RWPE2 (cell line): Measurements from ENCODE around the gene MRPS7.

Source experiments
- ATAC-seq: fragments of 200-7000 bp; cut with Tn5 transposase; 3 replicates; pipeline ENCODE4 v1.9.1; 2021; ENCODE audit warnings: low read depth
- DNase-seq: peaks from one replicate; pipeline ENCODE4 v3.0.0-alpha.2; 2020; ENCODE audit warnings: low spot score
- H3K27ac ChIP-seq: fragments of 450-650 bp; 2 replicates; pipeline ENCODE4 v1.5.1; 2017; ENCODE audit warnings: mild to moderate bottlenecking; ENCODE audit not compliant: poor library complexity, severe bottlenecking
- H3K27me3 ChIP-seq: fragments of 250-450 bp; sonication (Bioruptor Pico); 2 replicates; pipeline ENCODE4 v1.5.1; 2021; ENCODE audit warnings: mild to moderate bottlenecking, moderate library complexity; ENCODE audit not compliant: insufficient read depth, poor library complexity, severe bottlenecking
- H3K36me3 ChIP-seq: fragments of 250-450 bp; sonication (Bioruptor Pico); 2 replicates; pipeline ENCODE4 v1.5.1; 2020; ENCODE audit warnings: low read depth, mild to moderate bottlenecking, moderate library complexity
- H3K4me1 ChIP-seq: fragments of 250-450 bp; sonication (Bioruptor Pico); 2 replicates; pipeline ENCODE4 v1.5.1; 2021; ENCODE audit warnings: mild to moderate bottlenecking, moderate library complexity; ENCODE audit not compliant: insufficient read depth, poor library complexity, severe bottlenecking
- H3K4me3 ChIP-seq: fragments of 250-450 bp; sonication (Bioruptor Pico); 2 replicates; pipeline ENCODE4 v1.5.1; 2021; ENCODE audit warnings: mild to moderate bottlenecking, moderate library complexity; ENCODE audit not compliant: severe bottlenecking
- H3K9me3 ChIP-seq: fragments of 250-450 bp; sonication (Bioruptor Pico); 2 replicates; pipeline ENCODE4 v1.5.1; 2021; ENCODE audit warnings: mild to moderate bottlenecking, moderate library complexity; ENCODE audit not compliant: severe bottlenecking
- TF ChIP-seq, protein P1 (sequence below): fragments of 450-650 bp; IDR thresholded peaks from one replicate; pipeline ENCODE4 v1.5.1; 2017; ENCODE audit warnings: mild to moderate bottlenecking, moderate library complexity; ENCODE audit not compliant: poor library complexity, severe bottlenecking

MRPS7 gene

DNA sequence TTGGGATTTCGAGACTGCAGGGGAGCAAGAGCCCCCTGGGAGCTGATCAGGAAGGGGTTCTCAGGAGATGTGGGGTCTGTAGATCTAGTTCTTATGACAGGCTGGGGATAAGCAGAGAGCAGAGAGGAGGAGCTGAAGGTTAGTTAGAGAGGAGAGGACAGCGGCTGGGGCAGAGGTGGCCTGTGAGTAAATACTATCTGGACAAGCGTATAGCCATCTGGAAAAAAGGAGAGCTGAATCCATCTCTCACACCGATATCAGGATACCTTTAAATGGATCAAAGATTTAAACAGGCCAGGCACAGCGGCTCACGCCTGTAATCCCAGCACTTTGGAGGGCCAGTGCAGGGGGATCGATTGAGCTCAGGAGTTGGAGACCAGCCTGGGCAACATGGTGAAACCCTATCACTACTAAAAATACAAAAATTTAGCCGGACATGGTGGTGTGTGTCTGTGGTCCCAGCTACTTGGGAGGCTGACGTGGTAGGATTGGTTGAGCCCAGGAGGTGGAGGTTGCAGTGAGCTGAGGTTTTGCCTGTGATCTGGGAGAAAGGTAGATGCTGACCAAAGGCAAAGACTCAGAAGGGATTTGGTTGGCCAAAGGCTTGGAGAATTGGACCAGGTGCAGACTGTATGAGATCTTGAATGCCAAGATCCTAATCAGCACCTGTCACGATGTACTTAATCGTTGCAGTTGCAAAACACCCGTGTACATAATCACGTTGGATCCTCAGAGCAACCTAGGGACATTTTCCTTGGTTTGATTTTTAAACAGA, 46.5 kb downstream of the MRPS7 start:
- Histone ChIP-seq H3K27ac (no peak overlapping the region), H3K36me3 (no peaks in the 10 kb centered on the region)

DNA sequence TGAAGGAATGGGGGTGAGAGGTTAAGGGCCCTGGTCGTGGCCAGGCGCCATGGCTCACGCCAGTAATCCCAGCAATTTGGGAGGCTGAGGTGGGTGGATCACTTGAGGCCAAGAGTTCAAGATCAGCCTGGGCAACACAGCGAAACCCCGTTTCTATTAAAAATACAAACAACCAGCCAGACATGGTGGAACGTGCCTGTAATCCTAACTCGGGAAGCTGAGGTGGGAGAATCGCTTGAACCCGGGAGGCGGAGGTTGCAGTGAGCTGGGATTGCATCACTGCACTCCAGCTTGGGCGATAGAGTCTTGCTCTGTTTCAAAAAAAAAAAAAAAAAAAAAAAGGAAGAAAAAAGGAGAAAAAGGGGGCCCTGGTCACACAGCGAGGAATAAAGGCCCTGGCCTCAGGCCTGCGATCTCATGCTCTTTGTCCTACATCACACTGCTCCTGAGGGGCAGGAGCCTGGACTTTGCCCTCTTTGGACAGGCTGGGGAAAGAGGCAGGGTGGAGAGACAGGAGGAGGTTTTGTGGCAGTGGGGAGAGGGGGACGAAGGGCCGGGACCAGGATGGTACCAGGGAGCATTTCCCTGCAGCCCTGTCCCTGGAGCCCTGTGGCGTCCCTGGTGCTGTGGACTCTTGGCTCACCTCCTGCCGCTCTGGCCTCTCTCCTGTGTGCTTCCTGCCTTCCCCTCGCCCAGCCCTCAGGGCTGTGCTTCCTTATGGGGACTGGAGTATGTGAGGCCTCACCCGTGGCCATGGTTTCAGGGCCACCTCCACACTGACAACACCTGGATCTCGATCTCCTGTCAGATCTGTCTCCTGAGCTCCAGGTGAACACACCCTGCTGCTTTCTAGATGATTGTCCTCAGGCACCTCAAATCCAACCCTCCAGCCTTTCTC, 47.3 kb downstream of the MRPS7 start:
- ATAC-seq = peak; percentile 36; the same call in 2 of the 3 replicates
- no peaks in the 10 kb centered on the region for H3K4me1 ChIP-seq
- no peak overlapping the region for H3K27ac ChIP-seq
- H3K9me3 ChIP-seq = no peaks in the 10 kb centered on the region
- H3K27me3 ChIP-seq = no peaks in the 10 kb centered on the region
- DNase-seq = no peak
- no peak overlapping the region for H3K4me3 ChIP-seq
- TF ChIP-seq, protein P1, sequence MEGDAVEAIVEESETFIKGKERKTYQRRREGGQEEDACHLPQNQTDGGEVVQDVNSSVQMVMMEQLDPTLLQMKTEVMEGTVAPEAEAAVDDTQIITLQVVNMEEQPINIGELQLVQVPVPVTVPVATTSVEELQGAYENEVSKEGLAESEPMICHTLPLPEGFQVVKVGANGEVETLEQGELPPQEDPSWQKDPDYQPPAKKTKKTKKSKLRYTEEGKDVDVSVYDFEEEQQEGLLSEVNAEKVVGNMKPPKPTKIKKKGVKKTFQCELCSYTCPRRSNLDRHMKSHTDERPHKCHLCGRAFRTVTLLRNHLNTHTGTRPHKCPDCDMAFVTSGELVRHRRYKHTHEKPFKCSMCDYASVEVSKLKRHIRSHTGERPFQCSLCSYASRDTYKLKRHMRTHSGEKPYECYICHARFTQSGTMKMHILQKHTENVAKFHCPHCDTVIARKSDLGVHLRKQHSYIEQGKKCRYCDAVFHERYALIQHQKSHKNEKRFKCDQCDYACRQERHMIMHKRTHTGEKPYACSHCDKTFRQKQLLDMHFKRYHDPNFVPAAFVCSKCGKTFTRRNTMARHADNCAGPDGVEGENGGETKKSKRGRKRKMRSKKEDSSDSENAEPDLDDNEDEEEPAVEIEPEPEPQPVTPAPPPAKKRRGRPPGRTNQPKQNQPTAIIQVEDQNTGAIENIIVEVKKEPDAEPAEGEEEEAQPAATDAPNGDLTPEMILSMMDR = no peak
- no peaks in the 10 kb centered on the region for H3K36me3 ChIP-seq

More for the DNA sequence above, 46.5 kb downstream of the MRPS7 start:
- ATAC-seq (no peak), DNase-seq (no peak)
- Histone ChIP-seq H3K27me3 (no peaks in the 10 kb centered on the region), H3K9me3 (no peaks in the 10 kb centered on the region), H3K4me1 (no peaks in the 10 kb centered on the region), H3K4me3 (no peak overlapping the region)
- TF ChIP-seq, protein P1 = no peak

DNA sequence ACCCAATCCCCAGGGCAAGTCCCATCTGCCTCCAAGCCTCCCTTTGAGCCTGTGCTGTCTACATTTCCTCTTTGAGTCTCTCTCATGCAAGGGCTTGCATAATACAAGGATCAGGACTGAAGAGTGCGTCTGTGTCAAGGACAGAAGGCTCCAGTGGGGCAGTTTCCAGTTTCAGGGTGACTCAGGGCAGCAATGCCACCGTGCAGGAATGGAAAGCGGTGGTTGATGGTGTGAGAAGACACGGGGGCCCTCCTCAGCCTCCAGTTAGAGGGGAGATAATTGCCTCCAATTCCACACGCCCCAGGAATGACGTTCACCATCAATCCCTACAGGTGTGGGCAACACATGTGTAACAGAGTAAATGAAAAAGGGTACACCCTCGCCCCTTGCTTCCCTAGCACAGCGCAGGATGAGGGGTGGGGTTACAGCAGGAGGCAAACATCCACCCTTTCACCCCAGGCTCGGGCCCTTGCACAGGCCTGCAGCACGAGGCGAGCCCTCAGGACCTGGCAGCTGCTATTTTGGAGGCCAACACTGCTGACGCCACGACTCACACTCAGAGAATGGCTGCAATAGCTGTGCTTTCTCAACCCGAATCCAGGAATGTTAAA, 52.4 kb downstream of the MRPS7 start:
- Histone ChIP-seq H3K27ac (no peak overlapping the region), H3K36me3 (peaks cover 12% of the 10 kb centered on the region; the same call in 1 of the 2 replicates), H3K27me3 (no peaks in the 10 kb centered on the region), H3K4me1 (no peaks in the 10 kb centered on the region), H3K4me3 (no peak overlapping the region), H3K9me3 (no peaks in the 10 kb centered on the region)
- DNase-seq (no peak), ATAC-seq (peak; percentile 31; the same call in 1 of the 3 replicates)
- TF ChIP-seq, protein P1 = no peak

DNA sequence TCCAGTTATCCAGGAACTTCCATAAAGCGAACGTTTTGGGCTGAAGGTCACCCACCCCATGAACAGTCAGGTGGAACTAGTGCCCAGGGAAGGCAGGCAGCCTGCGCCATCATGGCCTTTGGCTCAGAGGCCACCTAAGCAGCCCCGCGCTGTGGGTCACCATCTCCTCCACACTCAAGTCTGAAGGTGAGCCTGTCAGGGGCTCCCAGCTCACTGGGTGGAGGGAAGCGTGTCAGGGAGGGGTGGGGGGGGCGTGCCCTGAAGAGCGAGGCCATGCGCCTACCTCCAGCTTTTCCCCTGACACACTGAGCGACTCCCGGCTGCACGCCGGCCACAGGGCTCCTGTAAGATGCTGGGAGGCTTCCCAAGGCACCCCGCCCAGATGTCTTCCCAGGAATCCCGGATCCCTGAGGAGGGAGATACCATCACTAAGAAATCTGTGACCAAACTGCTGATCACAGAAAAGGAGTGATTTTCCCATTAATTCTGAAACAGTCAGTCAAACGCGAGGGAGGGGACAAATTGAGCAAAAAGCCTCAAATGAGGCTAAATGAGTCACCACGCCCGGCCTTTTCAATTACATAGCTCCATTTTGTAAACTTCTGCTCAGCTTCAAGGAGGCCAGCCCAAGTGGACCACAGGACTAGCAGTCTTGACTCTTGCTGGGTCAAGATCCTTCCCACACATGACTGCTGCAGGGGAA, 54.0 kb downstream of the MRPS7 start:
- no peak for DNase-seq
- TF ChIP-seq, protein P1 = no peak
- Histone ChIP-seq H3K4me3 (no peak overlapping the region), H3K27me3 (no peaks in the 10 kb centered on the region), H3K4me1 (no peaks in the 10 kb centered on the region), H3K27ac (no peak overlapping the region), H3K9me3 (peaks cover 2% of the 10 kb centered on the region), H3K36me3 (peaks cover 26% of the 10 kb centered on the region)
- ATAC-seq = no peak
